ENCODE results near the gene PLIN5.

PLIN5 gene

GRCh38 chr19:4513248-4513647, 21.8 kb downstream of the PLIN5 start:
- Histone ChIP-seq H3K36me3 (ENCODE audit: control insufficient read depth, insufficient read depth, low read length) (no peaks in the 10 kb centered on the region), H3K4me3 (ENCODE audit: insufficient read depth, low read depth, low read length, poor library complexity, severe bottlenecking) (no peak overlapping the region), H3K27me3 (replicated peaks; ENCODE audit: control insufficient read depth, insufficient read depth, low read length, poor library complexity, severe bottlenecking) (no peaks in the 10 kb centered on the region), H3K27ac (ENCODE audit: insufficient read depth, low read length, poor library complexity, severe bottlenecking) (no peak overlapping the region), H3K9me3 (ENCODE audit: control insufficient read depth, low read length) (no peaks in the 10 kb centered on the region), H3K4me1 (ENCODE audit: control insufficient read depth, insufficient read depth, low read length, poor library complexity, severe bottlenecking) (no peaks in the 10 kb centered on the region)
- DNase-seq, result no peak

- H3K4me3 ChIP-seq (ENCODE audit: insufficient read depth, low read depth, low read length, poor library complexity, severe bottlenecking), result no peak overlapping the region
- H3K27ac ChIP-seq (ENCODE audit: insufficient read depth, low read length, poor library complexity, severe bottlenecking), result no peak overlapping the region
- H3K27me3 ChIP-seq (replicated peaks; ENCODE audit: control insufficient read depth, insufficient read depth, low read length, poor library complexity, severe bottlenecking), result no peaks in the 10 kb centered on the region
- no peaks in the 10 kb centered on the region for H3K36me3 ChIP-seq (ENCODE audit: control insufficient read depth, insufficient read depth, low read length)
- no peak for DNase-seq
- no peaks in the 10 kb centered on the region for H3K4me1 ChIP-seq (ENCODE audit: control insufficient read depth, insufficient read depth, low read length, poor library complexity, severe bottlenecking)
- no peaks in the 10 kb centered on the region for H3K9me3 ChIP-seq (ENCODE audit: control insufficient read depth, low read length)
Measured at GRCh38 chr19:4512070-4512469, 23.0 kb downstream of the PLIN5 start.

GRCh38 chr19:4511300-4512054, 23.5 kb downstream of the PLIN5 start:
- no peak overlapping the region for H3K4me3 ChIP-seq (ENCODE audit: insufficient read depth, low read depth, low read length, poor library complexity, severe bottlenecking)

GRCh38 chr19:4510435-4511255, 24.4 kb downstream of the PLIN5 start:
- Histone ChIP-seq H3K4me1 (ENCODE audit: control insufficient read depth, insufficient read depth, low read length, poor library complexity, severe bottlenecking) (no peaks in the 10 kb centered on the region), H3K27ac (ENCODE audit: insufficient read depth, low read length, poor library complexity, severe bottlenecking) (no peak overlapping the region), H3K36me3 (ENCODE audit: control insufficient read depth, insufficient read depth, low read length) (no peaks in the 10 kb centered on the region), H3K9me3 (ENCODE audit: control insufficient read depth, low read length) (no peaks in the 10 kb centered on the region), H3K4me3 (ENCODE audit: insufficient read depth, low read depth, low read length, poor library complexity, severe bottlenecking) (no peak overlapping the region), H3K27me3 (replicated peaks; ENCODE audit: control insufficient read depth, insufficient read depth, low read length, poor library complexity, severe bottlenecking) (no peaks in the 10 kb centered on the region)
- DNase-seq, result no peak

More at GRCh38 chr19:4511300-4512054, 23.5 kb downstream of the PLIN5 start:
- no peak overlapping the region for H3K27ac ChIP-seq (ENCODE audit: insufficient read depth, low read length, poor library complexity, severe bottlenecking)
- no peaks in the 10 kb centered on the region for H3K27me3 ChIP-seq (replicated peaks; ENCODE audit: control insufficient read depth, insufficient read depth, low read length, poor library complexity, severe bottlenecking)
- no peaks in the 10 kb centered on the region for H3K36me3 ChIP-seq (ENCODE audit: control insufficient read depth, insufficient read depth, low read length)
- DNase-seq, result no peak
- no peaks in the 10 kb centered on the region for H3K9me3 ChIP-seq (ENCODE audit: control insufficient read depth, low read length)
- no peaks in the 10 kb centered on the region for H3K4me1 ChIP-seq (ENCODE audit: control insufficient read depth, insufficient read depth, low read length, poor library complexity, severe bottlenecking)

- no peak for DNase-seq
- no peaks in the 10 kb centered on the region for H3K36me3 ChIP-seq (ENCODE audit: control insufficient read depth, insufficient read depth, low read length)
Measured at GRCh38 chr19:4508698-4509097, 26.3 kb downstream of the PLIN5 start.

GRCh38 chr19:4507804-4508203, 27.2 kb downstream of the PLIN5 start:
- H3K9me3 ChIP-seq (ENCODE audit: control insufficient read depth, low read length), result no peaks in the 10 kb centered on the region
- DNase-seq, result no peak
- H3K4me3 ChIP-seq (ENCODE audit: insufficient read depth, low read depth, low read length, poor library complexity, severe bottlenecking), result no peak overlapping the region
- H3K4me1 ChIP-seq (ENCODE audit: control insufficient read depth, insufficient read depth, low read length, poor library complexity, severe bottlenecking), result no peaks in the 10 kb centered on the region
- no peaks in the 10 kb centered on the region for H3K27me3 ChIP-seq (replicated peaks; ENCODE audit: control insufficient read depth, insufficient read depth, low read length, poor library complexity, severe bottlenecking)
- H3K27ac ChIP-seq (ENCODE audit: insufficient read depth, low read length, poor library complexity, severe bottlenecking), result no peak overlapping the region
- H3K36me3 ChIP-seq (ENCODE audit: control insufficient read depth, insufficient read depth, low read length), result peaks cover 2% of the 10 kb centered on the region

More at GRCh38 chr19:4508698-4509097, 26.3 kb downstream of the PLIN5 start:
- Histone ChIP-seq H3K27me3 (replicated peaks; ENCODE audit: control insufficient read depth, insufficient read depth, low read length, poor library complexity, severe bottlenecking) (no peaks in the 10 kb centered on the region), H3K4me1 (ENCODE audit: control insufficient read depth, insufficient read depth, low read length, poor library complexity, severe bottlenecking) (no peaks in the 10 kb centered on the region), H3K27ac (ENCODE audit: insufficient read depth, low read length, poor library complexity, severe bottlenecking) (no peak overlapping the region), H3K9me3 (ENCODE audit: control insufficient read depth, low read length) (no peaks in the 10 kb centered on the region), H3K4me3 (ENCODE audit: insufficient read depth, low read depth, low read length, poor library complexity, severe bottlenecking) (no peak overlapping the region)

- Histone ChIP-seq H3K36me3 (ENCODE audit: control insufficient read depth, insufficient read depth, low read length) (peaks cover 9% of the 10 kb centered on the region), H3K27ac (ENCODE audit: insufficient read depth, low read length, poor library complexity, severe bottlenecking) (no peak overlapping the region), H3K9me3 (ENCODE audit: control insufficient read depth, low read length) (no peaks in the 10 kb centered on the region), H3K27me3 (replicated peaks; ENCODE audit: control insufficient read depth, insufficient read depth, low read length, poor library complexity, severe bottlenecking) (no peaks in the 10 kb centered on the region), H3K4me1 (ENCODE audit: control insufficient read depth, insufficient read depth, low read length, poor library complexity, severe bottlenecking) (no peaks in the 10 kb centered on the region), H3K4me3 (ENCODE audit: insufficient read depth, low read depth, low read length, poor library complexity, severe bottlenecking) (no peak overlapping the region)
- DNase-seq, result no peak
Measured at GRCh38 chr19:4507150-4507452, 27.9 kb downstream of the PLIN5 start.

GRCh38 chr19:4506449-4507149, 28.4 kb downstream of the PLIN5 start:
- Histone ChIP-seq H3K27ac (ENCODE audit: insufficient read depth, low read length, poor library complexity, severe bottlenecking) (no peak overlapping the region), H3K4me3 (ENCODE audit: insufficient read depth, low read depth, low read length, poor library complexity, severe bottlenecking) (no peak overlapping the region)
- DNase-seq, result no peak

GRCh38 chr19:4505570-4506448, 29.2 kb downstream of the PLIN5 start:
- no peak for DNase-seq
- Histone ChIP-seq H3K36me3 (ENCODE audit: control insufficient read depth, insufficient read depth, low read length) (peaks cover 13% of the 10 kb centered on the region), H3K27me3 (replicated peaks; ENCODE audit: control insufficient read depth, insufficient read depth, low read length, poor library complexity, severe bottlenecking) (no peaks in the 10 kb centered on the region), H3K4me3 (ENCODE audit: insufficient read depth, low read depth, low read length, poor library complexity, severe bottlenecking) (no peak overlapping the region), H3K27ac (ENCODE audit: insufficient read depth, low read length, poor library complexity, severe bottlenecking) (no peak overlapping the region), H3K4me1 (ENCODE audit: control insufficient read depth, insufficient read depth, low read length, poor library complexity, severe bottlenecking) (no peaks in the 10 kb centered on the region), H3K9me3 (ENCODE audit: control insufficient read depth, low read length) (no peaks in the 10 kb centered on the region)

More at GRCh38 chr19:4506449-4507149, 28.4 kb downstream of the PLIN5 start:
- H3K27me3 ChIP-seq (replicated peaks; ENCODE audit: control insufficient read depth, insufficient read depth, low read length, poor library complexity, severe bottlenecking), result no peaks in the 10 kb centered on the region
- H3K4me1 ChIP-seq (ENCODE audit: control insufficient read depth, insufficient read depth, low read length, poor library complexity, severe bottlenecking), result no peaks in the 10 kb centered on the region
- peaks cover 9% of the 10 kb centered on the region for H3K36me3 ChIP-seq (ENCODE audit: control insufficient read depth, insufficient read depth, low read length)
- H3K9me3 ChIP-seq (ENCODE audit: control insufficient read depth, low read length), result no peaks in the 10 kb centered on the region
